Activated CD4-positive, alpha-beta T cell treated with anti-CD3 and anti-CD28 coated beads, Interleukin-2, amount 10 ng/mL, durations not matched to agents 24 days and 14 days (primary cell): ENCODE measurements around the gene EML4. TPM values are rescaled to one million over a fixed set of nuclear protein-coding genes. Genes with fewer than 3 reads are reported as not detected.
A peak's percentile ranks its signal among the peaks of the same experiment; 100 is the strongest.

Experiments used
- DNase-seq: peaks from one replicate; pipeline ENCODE4 v3.0.0; 2022
- H3K27ac Mint-ChIP-seq: one replicate; pipeline ENCODE4 v1.8.0; 2022; ENCODE audit warnings: mild to moderate bottlenecking, mixed read lengths
- H3K27me3 Mint-ChIP-seq: one replicate; pipeline ENCODE4 v1.8.0; 2022; ENCODE audit warnings: mixed read lengths
- H3K36me3 Mint-ChIP-seq: one replicate; pipeline ENCODE4 v1.8.0; 2022; ENCODE audit warnings: low read depth, mild to moderate bottlenecking, mixed read lengths
- H3K4me1 Mint-ChIP-seq: one replicate; pipeline ENCODE4 v1.8.0; 2021; ENCODE audit warnings: mixed read lengths
- H3K4me3 Mint-ChIP-seq: one replicate; pipeline ENCODE4 v1.8.0; 2022; ENCODE audit warnings: mild to moderate bottlenecking, moderate library complexity, mixed read lengths
- H3K9me3 Mint-ChIP-seq: one replicate; pipeline ENCODE4 v1.8.0; 2021; ENCODE audit warnings: mixed read lengths
- intact Hi-C: fragments of 100-400 bp; cut with micrococcal nuclease; formaldehyde crosslinking; loops from one replicate; pipeline ENCODE4 v1.15.1; 2023
- total RNA-seq: library from RNA; stranded (reverse); gene quantifications from 2 replicates; pipeline ENCODE4 v1.2.3, GENCODE V29; 2022

Gene EML4
- total RNA-seq, 1 donor from 2014 or later = 51.3 TPM

- Mint-ChIP-seq H3K4me1 (peaks cover 36% of the 10 kb centered on the region), H3K27ac (no peak overlapping the region), H3K9me3 (no peaks in the 10 kb centered on the region), H3K36me3 (peaks cover 61% of the 10 kb centered on the region), H3K27me3 (no peaks in the 10 kb centered on the region), H3K4me3 (no peak overlapping the region)
- intact Hi-C loops = loop anchor here (5.0 kb wide), 1 partner anchor 41 kb away; no protein-coding TSS in a partner anchor
- DNase-seq = no peak
Measured at GRCh38 chr2:42298132-42298531, 129.0 kb downstream of the EML4 start.

DNA sequence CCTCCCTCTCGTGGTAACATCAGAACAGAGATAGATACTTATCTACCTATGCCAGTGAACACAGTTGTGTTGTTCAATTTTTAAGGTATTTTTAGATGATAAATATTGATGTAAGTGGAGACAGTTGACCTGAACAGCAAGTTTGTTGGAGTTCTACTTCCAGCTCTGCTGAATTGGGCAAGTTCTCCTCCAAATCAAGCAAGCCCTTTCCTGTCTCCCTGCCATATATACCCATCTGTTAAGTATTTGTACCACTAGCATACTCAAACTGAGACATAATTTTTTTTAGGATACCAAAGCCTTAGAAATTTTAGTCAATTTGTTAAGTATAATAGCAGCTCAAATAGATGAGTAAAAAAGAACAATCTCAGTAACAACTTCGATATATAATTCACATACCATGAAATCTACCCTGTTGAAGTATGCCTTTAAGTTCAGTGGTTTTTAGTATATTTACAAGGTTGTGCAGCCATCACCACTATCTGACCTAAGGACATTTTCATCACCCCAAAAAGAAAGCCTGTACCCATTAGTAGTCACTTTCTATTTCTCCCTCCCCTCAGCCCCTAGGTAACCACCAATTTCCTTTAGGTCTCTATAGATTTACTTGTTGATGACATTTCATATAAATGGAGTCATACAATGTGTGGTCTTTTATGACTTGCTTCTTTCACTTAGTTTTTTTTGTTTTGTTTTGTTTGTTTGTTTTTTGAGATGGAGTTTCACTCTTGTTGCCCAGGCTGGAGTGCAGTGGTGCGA is 130.0 kb downstream of the EML4 start:
- Mint-ChIP-seq H3K27ac (peak overlapping the region; percentile 53), H3K9me3 (no peaks in the 10 kb centered on the region), H3K4me1 (peaks cover 36% of the 10 kb centered on the region), H3K4me3 (no peak overlapping the region), H3K27me3 (no peaks in the 10 kb centered on the region), H3K36me3 (peaks cover 65% of the 10 kb centered on the region)
- no peak for DNase-seq
- intact Hi-C loops = loop anchor here (5.0 kb wide), 1 partner anchor 42 kb away; no protein-coding TSS in a partner anchor

GRCh38 chr2:42300527-42300926 is 131.4 kb downstream of the EML4 start:
- Mint-ChIP-seq H3K9me3 (no peaks in the 10 kb centered on the region), H3K27ac (no peak overlapping the region), H3K4me3 (no peak overlapping the region), H3K36me3 (peaks cover 60% of the 10 kb centered on the region), H3K27me3 (no peaks in the 10 kb centered on the region), H3K4me1 (peaks cover 37% of the 10 kb centered on the region)
- no peak for DNase-seq
- intact Hi-C loops = no loop called here

DNA sequence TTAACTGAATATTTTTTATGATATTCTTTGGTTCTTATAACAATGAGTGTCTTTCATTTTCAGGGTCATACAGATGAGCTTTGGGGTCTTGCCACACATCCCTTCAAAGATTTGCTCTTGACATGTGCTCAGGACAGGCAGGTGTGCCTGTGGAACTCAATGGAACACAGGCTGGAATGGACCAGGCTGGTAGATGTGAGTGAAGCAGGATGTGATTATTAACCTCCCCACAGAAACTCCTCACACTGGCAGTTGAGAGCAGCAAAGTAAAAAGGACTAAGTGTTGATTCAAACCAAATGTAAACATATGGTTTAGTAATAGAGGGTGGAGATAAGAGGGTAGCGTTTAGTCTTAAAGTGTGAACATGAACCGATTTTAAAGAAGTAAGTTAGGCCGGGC is 134.1 kb downstream of the EML4 start:
- Mint-ChIP-seq H3K4me1 (peaks cover 21% of the 10 kb centered on the region), H3K36me3 (peaks cover 53% of the 10 kb centered on the region), H3K9me3 (no peaks in the 10 kb centered on the region), H3K27me3 (no peaks in the 10 kb centered on the region), H3K27ac (no peak overlapping the region), H3K4me3 (no peak overlapping the region)
- DNase-seq = no peak
- intact Hi-C loops = no loop called here

- H3K4me3 Mint-ChIP-seq = no peak overlapping the region
- no peaks in the 10 kb centered on the region for H3K9me3 Mint-ChIP-seq
- intact Hi-C loops = no loop called here
- H3K36me3 Mint-ChIP-seq = peaks cover 46% of the 10 kb centered on the region
- peaks cover 14% of the 10 kb centered on the region for H3K4me1 Mint-ChIP-seq
- H3K27me3 Mint-ChIP-seq = no peaks in the 10 kb centered on the region
- DNase-seq = no peak
- H3K27ac Mint-ChIP-seq = no peak overlapping the region
Measured at GRCh38 chr2:42304059-42304713, 135.0 kb downstream of the EML4 start.

DNA sequence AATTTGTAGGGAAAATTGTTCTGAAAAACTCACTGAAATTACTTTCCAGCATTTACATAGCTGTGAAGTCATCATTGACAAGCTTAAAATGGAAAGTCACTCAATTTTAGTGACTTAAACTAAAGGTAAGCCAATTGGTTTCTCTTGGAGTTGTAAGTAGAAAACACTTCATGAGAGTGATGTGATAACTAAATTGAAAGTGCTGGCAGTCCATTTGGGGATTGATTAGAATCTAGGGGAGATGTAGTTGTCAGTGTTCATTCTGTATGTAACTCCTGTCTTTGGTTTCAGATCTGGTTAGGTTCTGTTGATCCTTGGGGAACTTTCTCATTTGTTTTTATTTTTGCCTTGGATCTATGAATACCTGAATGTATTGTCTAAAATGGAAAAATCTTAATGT is 138.0 kb downstream of the EML4 start:
- no peaks in the 10 kb centered on the region for H3K9me3 Mint-ChIP-seq
- H3K27ac Mint-ChIP-seq = no peak overlapping the region
- H3K4me3 Mint-ChIP-seq = no peak overlapping the region
- no peaks in the 10 kb centered on the region for H3K27me3 Mint-ChIP-seq
- H3K4me1 Mint-ChIP-seq = peaks cover 6% of the 10 kb centered on the region
- DNase-seq = no peak
- peaks cover 40% of the 10 kb centered on the region for H3K36me3 Mint-ChIP-seq
- intact Hi-C loops = no loop called here

DNA sequence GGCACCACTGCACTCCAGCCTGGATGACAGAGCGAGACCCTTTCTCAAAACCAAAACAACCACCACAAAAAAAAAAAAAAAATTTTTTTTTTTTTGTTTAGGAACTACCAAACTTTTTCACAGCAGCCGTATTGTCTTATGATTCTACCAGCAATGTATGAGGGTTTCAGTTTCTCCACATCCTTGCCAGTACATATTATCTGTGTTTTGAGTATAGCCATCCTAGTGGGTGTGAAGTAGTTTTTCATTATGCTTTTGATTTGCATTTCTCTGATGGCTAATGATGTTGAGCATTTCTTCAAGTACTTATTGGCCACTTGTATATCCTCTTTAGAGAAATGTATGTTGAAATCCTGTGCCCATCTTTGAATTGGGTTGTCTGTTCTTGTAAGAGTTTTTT is 140.2 kb downstream of the EML4 start:
- Mint-ChIP-seq H3K9me3 (no peaks in the 10 kb centered on the region), H3K27me3 (no peaks in the 10 kb centered on the region), H3K36me3 (peaks cover 30% of the 10 kb centered on the region), H3K27ac (no peak overlapping the region), H3K4me3 (no peak overlapping the region), H3K4me1 (peaks cover 6% of the 10 kb centered on the region)
- intact Hi-C loops = no loop called here
- DNase-seq = no peak

DNA sequence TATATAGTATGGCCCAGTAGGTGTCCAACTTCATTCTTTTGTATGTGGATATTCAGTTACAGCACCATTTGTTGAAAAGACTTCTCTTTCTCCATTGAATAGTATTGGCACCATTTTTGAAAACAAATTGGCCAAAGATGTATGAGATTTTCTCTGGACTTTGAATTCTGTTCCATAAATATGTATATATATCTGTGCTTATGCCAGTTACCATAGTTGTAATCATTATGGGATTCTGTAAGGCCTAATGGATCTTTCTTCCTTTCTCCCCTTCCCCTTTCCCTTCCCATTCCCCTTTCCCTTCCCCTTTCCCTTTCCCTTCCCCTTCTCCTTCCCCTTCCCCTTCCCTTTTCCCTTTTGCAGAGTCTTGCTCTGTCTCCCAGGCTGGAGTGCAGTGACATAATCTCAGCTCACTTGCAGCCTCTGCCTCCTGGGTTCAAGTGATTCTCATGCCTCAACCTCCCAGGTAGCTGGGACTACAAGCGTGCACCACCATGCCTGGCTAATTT is 140.9 kb downstream of the EML4 start:
- Mint-ChIP-seq H3K4me3 (no peak overlapping the region), H3K36me3 (peaks cover 34% of the 10 kb centered on the region), H3K27me3 (no peaks in the 10 kb centered on the region), H3K4me1 (peaks cover 11% of the 10 kb centered on the region), H3K9me3 (no peaks in the 10 kb centered on the region), H3K27ac (no peak overlapping the region)
- no peak for DNase-seq
- intact Hi-C loops = no loop called here

DNA sequence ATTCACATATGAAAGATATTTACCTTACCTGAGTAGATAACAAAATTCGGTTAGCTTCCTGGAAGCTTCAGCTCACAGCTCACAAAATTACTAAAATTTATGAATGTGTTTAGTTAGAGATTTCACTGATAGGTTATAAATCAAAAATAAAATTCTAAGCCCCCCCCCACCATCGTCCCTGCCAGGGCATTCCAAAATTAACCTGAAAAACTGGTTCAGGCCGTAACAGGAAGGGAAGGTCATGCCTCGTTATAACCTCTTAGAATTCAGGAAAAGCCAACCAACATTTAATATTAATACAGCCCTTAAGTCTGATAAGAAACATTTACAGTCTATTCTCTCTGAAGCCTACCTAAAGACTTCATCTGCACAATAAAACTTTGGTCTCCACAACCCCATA is 143.0 kb downstream of the EML4 start:
- intact Hi-C loops = no loop called here
- Mint-ChIP-seq H3K4me3 (no peak overlapping the region), H3K36me3 (peaks cover 33% of the 10 kb centered on the region), H3K27me3 (no peaks in the 10 kb centered on the region), H3K27ac (no peak overlapping the region), H3K4me1 (peaks cover 7% of the 10 kb centered on the region), H3K9me3 (no peaks in the 10 kb centered on the region)
- DNase-seq = no peak

DNA sequence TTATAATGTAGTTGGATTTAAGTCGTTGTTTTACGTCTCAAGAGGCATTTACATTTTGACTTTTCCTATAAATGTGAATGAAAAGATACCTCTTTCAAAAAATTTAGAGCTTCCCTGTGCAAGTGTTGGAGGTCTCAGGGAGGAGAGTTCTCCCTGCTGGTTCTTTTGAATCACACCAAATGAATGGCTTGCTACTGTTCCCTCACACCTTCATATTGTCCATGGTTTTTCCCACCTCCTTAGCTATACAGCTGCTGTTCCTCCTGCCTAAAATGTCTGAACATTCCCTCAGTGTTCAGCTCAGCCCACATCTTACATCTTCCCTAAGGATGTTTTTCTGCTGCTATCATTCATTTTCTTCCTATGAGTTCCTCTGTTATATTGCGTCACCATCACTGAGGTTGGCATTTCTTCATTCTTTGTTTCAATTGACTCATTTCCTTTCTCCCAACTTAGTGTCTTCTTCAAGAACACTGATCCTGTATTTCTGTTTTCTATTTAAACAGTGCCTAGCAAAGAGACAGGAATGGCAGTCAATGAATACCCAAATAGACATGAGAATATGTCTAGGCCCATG is 145.8 kb downstream of the EML4 start:
- DNase-seq = no peak
- Mint-ChIP-seq H3K4me3 (no peak overlapping the region), H3K27ac (peak overlapping the region; percentile 7), H3K36me3 (peaks cover 40% of the 10 kb centered on the region), H3K4me1 (peaks cover 11% of the 10 kb centered on the region), H3K27me3 (no peaks in the 10 kb centered on the region), H3K9me3 (no peaks in the 10 kb centered on the region)
- intact Hi-C loops = no loop called here

DNA sequence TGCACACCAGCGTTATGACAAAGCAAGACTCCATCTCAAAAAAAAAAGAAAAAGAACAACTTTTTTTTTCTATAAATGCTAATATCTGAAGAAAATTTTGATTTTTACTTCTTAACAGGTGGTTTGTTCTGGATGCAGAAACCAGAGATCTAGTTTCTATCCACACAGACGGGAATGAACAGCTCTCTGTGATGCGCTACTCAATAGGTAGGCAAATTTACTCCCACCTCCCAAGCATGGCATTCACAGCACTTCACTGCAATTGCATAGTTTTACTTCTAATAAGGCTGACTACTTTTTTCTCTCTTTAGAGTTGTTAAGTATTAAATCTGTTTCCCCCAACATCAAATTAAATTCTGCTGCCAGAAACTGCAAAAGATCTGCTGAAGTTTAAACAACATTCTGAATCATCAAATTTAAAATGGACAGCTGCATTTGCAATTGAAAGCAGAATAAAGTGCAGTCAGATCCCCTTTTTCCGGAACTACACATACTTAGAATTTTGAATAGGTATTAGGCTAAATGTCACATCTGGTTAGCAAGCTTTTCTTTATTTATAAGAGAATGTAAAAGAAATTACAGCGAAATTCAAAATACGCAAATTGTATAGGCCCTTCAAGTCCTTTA is 146.8 kb downstream of the EML4 start:
- peaks cover 13% of the 10 kb centered on the region for H3K4me1 Mint-ChIP-seq
- no peaks in the 10 kb centered on the region for H3K9me3 Mint-ChIP-seq
- no peak overlapping the region for H3K4me3 Mint-ChIP-seq
- intact Hi-C loops = no loop called here
- no peak overlapping the region for H3K27ac Mint-ChIP-seq
- H3K36me3 Mint-ChIP-seq = peaks cover 42% of the 10 kb centered on the region
- no peak for DNase-seq
- no peaks in the 10 kb centered on the region for H3K27me3 Mint-ChIP-seq

DNA sequence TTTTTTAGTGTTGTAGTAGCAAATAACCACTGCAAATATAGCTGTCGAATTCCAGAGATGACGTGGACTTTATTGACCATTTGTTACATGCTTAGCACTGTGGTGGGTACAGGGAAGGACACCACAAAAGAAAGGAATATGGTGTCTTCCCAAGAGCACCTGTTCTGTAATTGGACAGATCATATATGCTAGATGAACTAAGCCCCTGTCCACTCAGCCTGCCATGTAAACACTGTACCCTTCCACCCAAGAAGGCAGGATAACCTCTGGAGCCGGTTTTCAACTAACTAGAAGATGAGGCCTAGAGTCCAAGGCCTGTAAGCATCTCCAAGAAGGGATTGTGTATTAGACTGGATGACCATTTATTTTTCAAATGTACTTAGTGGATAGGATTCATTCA is 147.8 kb downstream of the EML4 start:
- Mint-ChIP-seq H3K27me3 (no peaks in the 10 kb centered on the region), H3K4me1 (peaks cover 17% of the 10 kb centered on the region), H3K36me3 (peaks cover 45% of the 10 kb centered on the region), H3K27ac (no peak overlapping the region), H3K9me3 (no peaks in the 10 kb centered on the region), H3K4me3 (no peak overlapping the region)
- DNase-seq = peak; percentile 50
- intact Hi-C loops = no loop called here

DNA sequence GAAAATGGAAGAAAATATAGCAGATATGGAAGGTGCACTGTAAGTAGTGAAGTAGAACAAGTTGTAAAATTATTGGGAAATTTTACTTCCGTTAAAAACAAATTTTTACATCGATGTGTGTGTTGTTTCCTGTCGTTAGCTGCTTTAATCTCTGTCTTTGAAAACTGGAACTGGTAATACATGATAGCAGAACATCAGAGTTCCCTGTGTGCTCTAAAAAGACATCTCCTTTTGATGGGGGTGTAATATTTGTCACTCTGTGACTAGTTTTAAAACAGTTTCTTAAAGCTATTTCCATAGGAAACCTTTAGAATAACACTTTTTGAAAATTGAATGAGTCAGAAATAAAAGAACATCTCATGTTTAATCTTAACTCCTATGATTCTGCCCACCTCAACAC is 148.3 kb downstream of the EML4 start:
- Mint-ChIP-seq H3K27ac (no peak overlapping the region), H3K4me3 (no peak overlapping the region), H3K4me1 (peaks cover 17% of the 10 kb centered on the region), H3K36me3 (peaks cover 45% of the 10 kb centered on the region), H3K27me3 (no peaks in the 10 kb centered on the region), H3K9me3 (no peaks in the 10 kb centered on the region)
- intact Hi-C loops = no loop called here
- DNase-seq = no peak

GRCh38 chr2:42317945-42318344 is 148.8 kb downstream of the EML4 start:
- no peak for DNase-seq
- Mint-ChIP-seq H3K36me3 (peaks cover 47% of the 10 kb centered on the region), H3K4me3 (no peak overlapping the region), H3K27me3 (no peaks in the 10 kb centered on the region), H3K27ac (peak overlapping the region; percentile 5), H3K4me1 (peaks cover 17% of the 10 kb centered on the region), H3K9me3 (no peaks in the 10 kb centered on the region)
- intact Hi-C loops = no loop called here
